GM12873 (cell line): ENCODE measurements around the gene AKR1C8.

Source experiments
- CTCF ChIP-seq: IDR thresholded peaks from 2 replicates; pipeline ENCODE4 v1.5.1; 2012; ENCODE audit warnings: low read depth, mild to moderate bottlenecking, moderate library complexity, low read length, control low read depth; ENCODE audit not compliant: insufficient read depth; ENCODE audit errors: missing control alignments

Gene AKR1C8

GRCh38 chr10:5184987-5185775, at the start of gene AKR1C8:
AKR1C8 (minus strand) TSS chr10:5185150; CDS start chr10:5185104, 46 bp downstream.
- TF ChIP-seq CTCF, result no peak

- TF ChIP-seq CTCF, result no peak
These were observed 49.3 kb upstream of the AKR1C8 start for GRCh38 chr10:5234106-5234860.

- no peak for TF ChIP-seq CTCF
These were observed 48.4 kb upstream of the AKR1C8 start for GRCh38 chr10:5233324-5233723.

GRCh38 chr10:5229019-5229418, 44.1 kb upstream of the AKR1C8 start:
- TF ChIP-seq CTCF, result no peak

DNA sequence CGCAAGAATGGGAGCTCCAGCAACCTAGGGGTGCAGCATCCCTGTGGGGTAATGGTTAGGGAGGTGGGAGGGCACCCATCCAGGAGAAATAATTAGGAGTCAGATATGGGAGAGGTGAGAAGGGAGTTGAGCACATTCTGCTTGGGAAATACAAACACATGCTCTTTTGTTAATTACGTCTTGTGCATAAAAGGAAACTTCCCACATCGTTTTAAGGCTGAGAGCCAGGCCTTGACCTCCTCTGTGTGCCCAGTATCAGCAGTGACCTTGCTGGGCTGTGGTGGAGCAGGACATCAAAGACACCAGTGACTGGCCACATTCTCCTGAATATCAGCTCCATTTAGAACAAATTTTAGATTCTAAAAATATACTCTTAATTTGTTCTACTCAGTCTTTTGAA, 34.3 kb upstream of the AKR1C8 start:
- no peak for TF ChIP-seq CTCF

DNA sequence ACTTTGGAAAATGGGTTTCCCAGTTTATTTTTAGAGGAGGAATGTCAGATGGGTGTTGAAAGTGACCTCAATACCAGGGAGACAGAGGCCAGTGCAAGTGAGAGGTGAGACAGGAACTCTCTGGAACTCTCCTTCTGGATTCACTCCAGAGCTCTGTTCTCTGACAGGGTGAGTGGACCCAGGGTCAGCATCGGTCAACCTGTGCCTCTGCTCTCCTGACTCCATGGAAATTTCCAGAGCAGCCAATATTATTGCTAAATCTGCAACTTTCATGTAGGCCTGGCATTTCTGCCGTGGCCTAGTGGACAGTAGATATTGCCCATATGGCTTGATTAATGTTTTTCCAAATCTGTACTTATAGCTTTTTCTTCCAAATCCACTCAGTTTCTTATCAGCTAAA, 31.9 kb upstream of the AKR1C8 start:
- no peak for TF ChIP-seq CTCF

DNA sequence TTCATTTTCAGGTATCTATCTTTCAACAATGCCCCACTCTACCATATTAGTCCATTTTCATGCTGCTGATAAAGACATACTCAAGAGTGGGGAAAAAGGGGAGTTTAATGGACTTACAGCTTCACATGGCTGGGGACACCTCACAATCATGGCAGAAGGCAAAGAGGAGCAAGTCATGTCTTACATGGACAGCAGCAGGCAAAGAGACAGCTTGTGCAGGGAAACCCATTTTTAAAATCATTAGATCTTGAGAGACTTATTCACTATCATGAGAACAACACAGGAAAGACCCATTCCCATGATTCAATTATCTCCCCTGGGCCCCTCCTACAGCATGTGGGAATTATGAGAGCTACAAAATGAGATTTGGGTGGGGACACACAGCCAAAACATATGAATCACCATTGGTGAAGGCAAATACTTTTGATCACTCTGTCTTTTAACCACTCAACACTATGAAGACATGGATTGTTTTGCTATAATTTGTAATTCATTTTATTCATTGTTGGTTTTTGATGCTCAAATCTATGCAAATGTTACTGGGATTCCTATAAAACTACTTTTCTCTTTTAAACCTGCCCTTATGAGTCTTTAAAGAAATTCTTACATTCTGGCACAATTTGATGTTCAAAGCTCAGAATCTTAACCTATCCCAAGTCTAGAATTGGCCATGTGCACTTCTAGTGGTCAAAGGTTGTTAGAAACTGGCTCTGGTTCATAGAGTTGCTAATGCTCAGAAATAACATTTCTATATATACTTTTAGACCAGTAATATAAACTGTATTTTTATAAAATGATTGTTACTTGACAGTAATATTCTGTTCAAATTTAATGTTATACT, 27.0 kb upstream of the AKR1C8 start:
- no peak for TF ChIP-seq CTCF
